A549 (cell line): ENCODE measurements around the gene DERL3. TPM values are rescaled to one million over a fixed set of nuclear protein-coding genes. Genes with fewer than 3 reads are reported as not detected.

Experiments
- ATAC-seq, 2 experiments: fragments of 200-7000 bp in 1 of 2; fragments of >200 bp in 1 of 2; cut with Nextera tagmentation in 1 of 2; cut with Tn5 transposase in 1 of 2; 3 replicates each; pipeline versions ENCODE4 v1.8.0 to v1.9.1; 2018 to 2020; ENCODE audit warnings: mild to moderate bottlenecking in 1 of 2, moderate library complexity in 1 of 2
- CTCF ChIA-PET: fragments of 300-600 bp; sonication (Branson Sonifier 250); formaldehyde crosslinking; extraction: SDS; loops from one replicate; lab custom pipeline; 2021; ENCODE audit warnings: antibody characterized with exemption, inconsistent platforms; lab: Yijun Ruan, JAX
- POLR2A ChIA-PET: fragments of 350-600 bp; formaldehyde crosslinking; extraction: SDS; loops from one replicate; lab custom pipeline; 2021; ENCODE audit warnings: antibody characterized with exemption, inconsistent platforms; lab: Yijun Ruan, JAX
- DNase-seq, 2 experiments: peaks; one replicate each; pipeline versions ENCODE4 v3.0.0 to v3.0.0-alpha.2; 2011 to 2016; ENCODE audit warnings: low read depth in 1 of 2, low spot score in 1 of 2
- FAIRE-seq: peaks from 2 replicates; lab custom pipeline; 2011; peaks lifted over from hg19 to GRCh38; lab: Jason Lieb, UNC
- H3K27ac ChIP-seq, 2 experiments: fragments of >200 bp; sonication (Bioruptor Twin); formaldehyde crosslinking; 3 replicates each; pipeline ENCODE4 v1.5.1; 2016 to 2017
- H3K4me1 ChIP-seq: fragments of >200 bp; sonication (Bioruptor Twin); formaldehyde crosslinking; 3 replicates; pipeline ENCODE4 v1.6.1; 2016
- H3K4me2 ChIP-seq: fragments of >200 bp; sonication (Bioruptor Twin); formaldehyde crosslinking; 3 replicates; pipeline ENCODE4 v1.6.1; 2016
- H3K4me3 ChIP-seq: fragments of >200 bp; sonication (Bioruptor Twin); formaldehyde crosslinking; 3 replicates; pipeline ENCODE4 v1.5.1; 2016
- H3K9me3 ChIP-seq: fragments of >200 bp; sonication (Bioruptor Twin); formaldehyde crosslinking; 3 replicates; pipeline ENCODE4 v1.6.1; 2016
- BCL3 ChIP-seq: fragments of >200 bp; sonication (Bioruptor Twin); formaldehyde crosslinking; IDR thresholded peaks from 3 replicates; pipeline ENCODE4 v1.6.1; 2016
- CEBPB ChIP-seq, 2 experiments: fragments of >200 bp in 1 of 2; sonication (Bioruptor Twin) in 1 of 2; formaldehyde crosslinking in 1 of 2; IDR thresholded peaks; 2 replicates each; pipeline ENCODE4 v1.6.1; 2012 to 2016
- CTCF ChIP-seq: fragments of >200 bp; sonication (Bioruptor Twin); formaldehyde crosslinking; IDR thresholded peaks from 3 replicates; pipeline ENCODE4 v1.5.1; 2016
- EHMT2 ChIP-seq: fragments of 200-600 bp; sonication (generic); IDR thresholded peaks from 2 replicates; pipeline ENCODE4 v1.6.1; 2016; ENCODE audit warnings: antibody characterized with exemption, low read depth, mild to moderate bottlenecking, moderate library complexity
- EP300 ChIP-seq, 2 experiments: fragments of >200 bp; sonication (Bioruptor Twin); formaldehyde crosslinking; IDR thresholded peaks; 2 replicates in 1 of 2; 3 replicates in 1 of 2; pipeline ENCODE4 v1.6.1; 2016 to 2017
- FOSB ChIP-seq: fragments of 250-450 bp; sonication (Bioruptor Pico); IDR thresholded peaks from 2 replicates; pipeline ENCODE4 v1.5.0; 2020; ENCODE audit warnings: mild to moderate bottlenecking, moderate library complexity
- HDAC2 ChIP-seq: fragments of 200-600 bp; sonication (generic); IDR thresholded peaks from 2 replicates; pipeline ENCODE4 v1.6.1; 2016
- HEYL ChIP-seq: fragments of 250-450 bp; sonication (Bioruptor Pico); IDR thresholded peaks from 2 replicates; pipeline ENCODE4 v1.8.0; 2021; ENCODE audit warnings: mild to moderate bottlenecking, moderate library complexity
- HMGXB4 ChIP-seq: fragments of 250-450 bp; sonication (Bioruptor Pico); IDR thresholded peaks from 2 replicates; pipeline ENCODE4 v1.5.0; 2021; ENCODE audit warnings: mild to moderate bottlenecking, moderate library complexity, borderline replicate concordance
- HOXB13 ChIP-seq: fragments of 250-450 bp; sonication (Bioruptor Pico); IDR thresholded peaks from 2 replicates; pipeline ENCODE4 v1.5.0; 2020; ENCODE audit warnings: low read depth, mild to moderate bottlenecking, moderate library complexity
- HOXB5 ChIP-seq: fragments of 250-450 bp; sonication (Bioruptor Pico); IDR thresholded peaks from 2 replicates; pipeline ENCODE4 v1.5.0; 2020; ENCODE audit warnings: mild to moderate bottlenecking, moderate library complexity
- MAZ ChIP-seq: fragments of 150-350 bp; IDR thresholded peaks from 2 replicates; pipeline ENCODE4 v1.6.1; 2014; ENCODE audit warnings: antibody characterized with exemption, low read depth, low read length, borderline replicate concordance
- NFE2L2 ChIP-seq: fragments of 150-350 bp; conservative IDR thresholded peaks from 2 replicates; pipeline ENCODE4 v1.6.1; 2014; ENCODE audit warnings: low read length
- PBX3 ChIP-seq: IDR thresholded peaks from 2 replicates; pipeline ENCODE4 v1.6.1; 2012
- PHF8 ChIP-seq: fragments of 200-600 bp; sonication (generic); IDR thresholded peaks from 2 replicates; pipeline ENCODE4 v1.6.1; 2016; ENCODE audit warnings: low read depth, mild to moderate bottlenecking, antibody characterized with exemption, moderate library complexity, borderline replicate concordance
- POLR2A ChIP-seq: IDR thresholded peaks from 2 replicates; pipeline ENCODE4 v1.6.1; 2012; ENCODE audit warnings: mild to moderate bottlenecking, low read length
- RARB ChIP-seq: fragments of 250-450 bp; sonication (Bioruptor Pico); IDR thresholded peaks from 2 replicates; pipeline ENCODE4 v1.8.0; 2021; ENCODE audit warnings: mild to moderate bottlenecking, moderate library complexity
- SMC3 ChIP-seq: fragments of >200 bp; sonication (Bioruptor Twin); formaldehyde crosslinking; IDR thresholded peaks from 3 replicates; pipeline ENCODE4 v1.6.1; 2018; ENCODE audit warnings: inconsistent platforms
- SREBF2 ChIP-seq: fragments of 450-650 bp; IDR thresholded peaks from 2 replicates; pipeline ENCODE4 v1.6.1; 2014; ENCODE audit warnings: mild to moderate bottlenecking, moderate library complexity
- TFCP2L1 ChIP-seq: fragments of 250-450 bp; sonication (Bioruptor Pico); IDR thresholded peaks from 2 replicates; pipeline ENCODE4 v1.5.0; 2021; ENCODE audit warnings: mild to moderate bottlenecking
- TP53 ChIP-seq: fragments of 250-450 bp; sonication (Bioruptor Pico); IDR thresholded peaks from 2 replicates; pipeline ENCODE4 v1.5.0; 2021; ENCODE audit warnings: mild to moderate bottlenecking, moderate library complexity
- ZFP36 ChIP-seq: fragments of 450-650 bp; IDR thresholded peaks from 2 replicates; pipeline ENCODE4 v1.6.1; 2014; ENCODE audit warnings: borderline replicate concordance; ENCODE audit not compliant: partially characterized antibody
- ZSCAN20 ChIP-seq: fragments of 250-450 bp; sonication (Bioruptor Pico); IDR thresholded peaks from 2 replicates; pipeline ENCODE4 v1.8.0; 2022; ENCODE audit warnings: mild to moderate bottlenecking, moderate library complexity
- WGBS: methylation state at CpG from one replicate; pipeline ENCODE4 v1.1.6; 2017; ENCODE audit errors: missing lambda C conversion rate; 5-methylcytosine and 5-hydroxymethylcytosine counted together
- polyA plus RNA-seq, 4 experiments: library from polyadenylated mRNA; depleted of rRNA in 3 of 4; stranded (reverse); fragments of >200 nt; fragmentation: RNase III in 1 of 4; extraction: RNeasy Plus Mini Kit Qiagen cat#74134 plus additional on column Dnase treatment in 1 of 4; gene quantifications; 2 replicates in 3 of 4; 3 replicates in 1 of 4; pipeline ENCODE4 v1.2.3, GENCODE V29; 2011 to 2017
- TF ChIP-seq, protein P1 (sequence below): IDR thresholded peaks from 2 replicates; pipeline ENCODE4 v1.6.1; 2012
- TF ChIP-seq, protein P2 (sequence below): fragments of 450-650 bp; IDR thresholded peaks from 2 replicates; pipeline ENCODE4 v1.6.1; 2014; ENCODE audit warnings: antibody characterized with exemption
- TF ChIP-seq, protein P3 (sequence below): fragments of 250-450 bp; sonication (Bioruptor Pico); IDR thresholded peaks from 2 replicates; pipeline ENCODE4 v1.5.0; 2020; ENCODE audit warnings: low read depth, mild to moderate bottlenecking, moderate library complexity

The DERL3 gene
- polyA plus RNA-seq, 2 of the 4 experiments (the other 2 are of a cell fraction), result 0.08 to 0.40 TPM

DNA sequence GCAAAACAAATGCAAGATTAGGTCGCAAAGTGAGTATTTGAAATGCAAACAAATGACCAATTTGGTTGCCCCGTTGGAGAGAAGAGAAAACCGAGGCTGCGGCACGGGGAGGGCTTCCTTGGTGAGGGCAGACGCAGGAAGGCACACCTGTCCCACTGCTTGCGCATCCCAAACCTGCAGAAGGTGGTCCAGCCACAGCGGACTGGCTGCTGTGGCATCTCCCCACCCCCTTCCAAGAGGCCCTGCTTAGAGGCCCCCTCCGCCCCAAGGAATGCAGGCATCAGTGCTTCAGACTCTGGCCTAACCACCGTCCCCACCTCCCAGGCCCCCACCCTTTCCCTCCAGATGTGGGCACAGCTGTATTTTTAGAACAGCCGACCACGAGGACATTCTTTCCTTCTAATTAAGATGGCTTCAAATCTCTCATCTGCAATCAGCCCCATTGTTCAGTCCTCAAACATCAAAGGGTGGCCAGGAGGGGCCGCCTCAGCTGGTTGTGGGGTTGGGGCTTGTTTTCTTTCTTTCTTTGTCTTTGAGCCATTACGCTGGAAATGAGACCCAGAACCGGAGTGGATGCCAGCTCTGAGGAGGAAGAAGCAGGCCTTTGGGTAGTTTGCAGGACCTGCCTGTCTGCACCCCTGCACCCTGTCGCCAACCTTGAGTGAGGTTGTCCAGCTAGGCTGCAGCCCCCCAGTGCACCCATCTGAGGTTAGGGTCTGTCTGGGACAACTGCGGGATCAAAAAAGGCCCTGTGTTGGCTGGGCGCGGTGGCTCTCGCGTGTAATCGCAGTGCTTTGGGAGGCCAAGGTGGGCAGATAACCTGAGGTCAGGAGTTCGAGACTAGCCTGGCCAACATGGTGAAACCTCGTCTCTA lies 9.4 kb upstream of the DERL3 start:
- WGBS, result 77% methylated on average over 21 of the region's 24 CpGs
- Histone ChIP-seq H3K4me1 (no peaks in the 10 kb centered on the region), H3K4me2 (no peak overlapping the region), H3K27ac (no peak overlapping the region), H3K9me3 (no peaks in the 10 kb centered on the region), H3K4me3 (no peak overlapping the region)
- ATAC-seq, result no peak
- no peak for DNase-seq
- ChIA-PET CTCF (interaction anchor here (0.9 to 8.7 kb wide), 11 partner anchors 10 to 307 kb away, joined by 4 to 175 read pairs (median 13); partner anchors contain the start of genes C22orf15, CHCHD10, DERL3 and MMP11), POLR2A (no interaction called here)
- no peak for FAIRE-seq
- no peak for TF ChIP-seq PHF8
- no peak for TF ChIP-seq BCL3
- TF ChIP-seq, protein P1, sequence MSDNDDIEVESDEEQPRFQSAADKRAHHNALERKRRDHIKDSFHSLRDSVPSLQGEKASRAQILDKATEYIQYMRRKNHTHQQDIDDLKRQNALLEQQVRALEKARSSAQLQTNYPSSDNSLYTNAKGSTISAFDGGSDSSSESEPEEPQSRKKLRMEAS, result no peak
- no peak for TF ChIP-seq HMGXB4 (CRISPR knock-in tag)
- no peak for TF ChIP-seq PBX3
- TF ChIP-seq SREBF2, result no peak
- TF ChIP-seq, protein P2, sequence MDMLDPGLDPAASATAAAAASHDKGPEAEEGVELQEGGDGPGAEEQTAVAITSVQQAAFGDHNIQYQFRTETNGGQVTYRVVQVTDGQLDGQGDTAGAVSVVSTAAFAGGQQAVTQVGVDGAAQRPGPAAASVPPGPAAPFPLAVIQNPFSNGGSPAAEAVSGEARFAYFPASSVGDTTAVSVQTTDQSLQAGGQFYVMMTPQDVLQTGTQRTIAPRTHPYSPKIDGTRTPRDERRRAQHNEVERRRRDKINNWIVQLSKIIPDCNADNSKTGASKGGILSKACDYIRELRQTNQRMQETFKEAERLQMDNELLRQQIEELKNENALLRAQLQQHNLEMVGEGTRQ, result no peak
- TF ChIP-seq, all 56 proteins: peak for 0

- H3K4me3 ChIP-seq, result no peak overlapping the region
- WGBS, result 86% methylated on average over 16 of the region's 18 CpGs
- CTCF ChIA-PET, result interaction anchor here (0.9 to 8.7 kb wide), 5 partner anchors 17 to 306 kb away, joined by 4 to 175 read pairs (median 18); partner anchors contain the start of genes C22orf15, CHCHD10 and MMP11
- POLR2A ChIA-PET, result no interaction called here
- H3K4me2 ChIP-seq, result no peak overlapping the region
- DNase-seq, result no peak
- FAIRE-seq, result no peak
- no peak for ATAC-seq
- no peak overlapping the region for H3K27ac ChIP-seq
- no peaks in the 10 kb centered on the region for H3K9me3 ChIP-seq
- H3K4me1 ChIP-seq, result no peaks in the 10 kb centered on the region
- TF ChIP-seq MAZ (no peak), NFE2L2 (no peak), CTCF (no peak), POLR2A (no peak), RARB (no peak), FOSB (CRISPR knock-in tag) (no peak), EHMT2 (no peak), HOXB13 (no peak), HOXB5 (CRISPR knock-in tag) (no peak), ZFP36 (no peak), EP300 (IDR thresholded peaks at IDR 0.05) (no peak), TFCP2L1 (no peak), CEBPB (IDR thresholded peaks at IDR 0.05) (no peak), TP53 (no peak), HEYL (CRISPR knock-in tag) (no peak), BCL3 (no peak), ZSCAN20 (CRISPR knock-in tag) (no peak), SMC3 (no peak), HDAC2 (no peak)
- TF ChIP-seq, protein P3, sequence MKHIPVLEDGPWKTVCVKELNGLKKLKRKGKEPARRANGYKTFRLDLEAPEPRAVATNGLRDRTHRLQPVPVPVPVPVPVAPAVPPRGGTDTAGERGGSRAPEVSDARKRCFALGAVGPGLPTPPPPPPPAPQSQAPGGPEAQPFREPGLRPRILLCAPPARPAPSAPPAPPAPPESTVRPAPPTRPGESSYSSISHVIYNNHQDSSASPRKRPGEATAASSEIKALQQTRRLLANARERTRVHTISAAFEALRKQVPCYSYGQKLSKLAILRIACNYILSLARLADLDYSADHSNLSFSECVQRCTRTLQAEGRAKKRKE (CRISPR knock-in tag), result no peak
These were observed 8.6 kb upstream of the DERL3 start for GRCh38 chr22:23847310-23847920.
